ENCODE measurements around the gene RAB3A.

RAB3A gene

DNA sequence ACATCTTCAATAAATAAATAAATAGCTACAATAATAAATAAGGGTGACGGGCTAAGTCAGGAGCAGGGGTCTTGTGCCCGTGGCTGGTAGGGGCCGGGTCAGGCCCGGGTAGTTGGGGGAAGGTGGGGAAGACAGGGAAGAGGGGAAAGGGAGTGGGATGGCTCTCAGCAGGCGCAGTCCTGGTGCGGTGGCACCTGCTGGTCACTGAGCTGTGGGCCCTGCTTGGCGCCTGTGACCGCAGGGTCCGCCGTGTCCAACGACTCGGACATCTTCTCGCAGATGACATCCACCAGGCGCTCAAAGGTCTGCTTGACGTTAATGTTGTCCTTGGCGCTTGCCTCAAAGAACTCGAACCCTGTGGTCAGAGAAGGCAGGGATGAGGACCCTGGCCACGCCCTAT, 6.5 kb downstream of the RAB3A start:
- no peak for DNase-seq (ENCODE audit: low read depth)

DNA sequence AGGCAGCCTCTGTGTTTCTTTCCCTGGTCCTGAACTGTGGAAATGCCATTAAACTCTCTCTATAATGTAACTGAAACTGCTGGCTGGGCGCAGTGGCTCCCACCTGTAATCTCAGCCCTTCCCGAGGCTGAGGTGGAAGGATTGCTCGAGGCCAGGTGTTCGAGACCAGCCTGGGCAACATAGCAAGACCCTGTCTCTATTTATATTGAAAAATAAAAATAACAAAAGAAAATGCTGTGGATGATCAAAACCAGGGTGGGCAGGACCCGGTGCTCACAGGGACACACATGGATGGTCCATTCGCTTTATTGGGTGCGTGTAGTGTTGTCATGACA, 7.4 kb downstream of the RAB3A start:
- no peak for DNase-seq (ENCODE audit: low read depth)

DNA sequence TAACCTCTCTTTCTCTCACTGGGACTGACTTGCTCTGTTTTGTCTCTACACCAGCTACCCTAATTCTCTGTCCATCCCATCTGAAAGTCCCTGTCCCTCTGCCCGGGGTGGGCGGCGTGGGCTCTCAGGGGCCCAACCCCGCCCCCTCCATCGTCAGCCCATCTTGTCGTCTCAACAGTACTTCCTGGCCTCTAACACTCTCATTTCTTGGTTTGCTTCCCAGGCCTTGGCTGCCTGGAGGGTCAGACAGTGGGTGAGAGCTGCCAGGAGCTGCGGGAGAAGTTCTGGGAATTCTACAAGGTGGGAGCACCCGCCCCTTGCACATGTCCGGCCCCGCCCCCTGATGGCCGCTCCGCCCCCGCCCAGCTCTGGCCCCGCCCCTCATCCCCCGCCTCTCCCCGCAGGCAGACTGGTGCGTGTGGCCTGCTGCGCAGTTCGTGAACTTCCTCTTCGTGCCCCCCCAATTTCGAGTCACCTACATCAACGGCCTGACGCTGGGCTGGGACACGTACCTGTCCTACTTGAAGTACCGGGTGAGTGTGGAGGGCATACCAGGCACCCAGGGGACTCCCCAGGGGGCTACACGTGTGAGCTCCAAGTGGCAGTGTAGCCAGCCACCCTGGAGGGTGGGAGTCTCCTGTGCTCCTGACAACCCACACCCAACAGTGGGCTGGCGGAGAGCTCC, 9.1 kb downstream of the RAB3A start:
- DNase-seq (ENCODE audit: low read depth): no peak

DNA sequence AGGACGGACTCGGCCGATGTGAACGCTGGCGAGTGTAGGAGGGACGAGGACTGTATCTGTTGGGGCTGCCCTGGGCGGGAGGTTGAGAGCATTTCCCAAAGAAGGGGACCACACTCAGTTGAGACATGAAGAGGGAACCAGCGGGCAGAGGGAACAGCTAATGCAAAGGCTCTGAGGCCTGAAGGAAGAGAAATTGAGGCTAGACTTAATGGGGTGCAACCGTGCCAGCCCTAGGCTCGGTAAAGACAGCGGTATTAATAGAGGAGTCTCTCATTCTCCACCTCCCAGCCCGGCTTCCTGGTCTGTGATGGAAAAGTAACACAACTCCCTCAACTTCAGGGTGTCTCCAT, 9.7 kb downstream of the RAB3A start:
- no peak for DNase-seq (ENCODE audit: low read depth)

DNA sequence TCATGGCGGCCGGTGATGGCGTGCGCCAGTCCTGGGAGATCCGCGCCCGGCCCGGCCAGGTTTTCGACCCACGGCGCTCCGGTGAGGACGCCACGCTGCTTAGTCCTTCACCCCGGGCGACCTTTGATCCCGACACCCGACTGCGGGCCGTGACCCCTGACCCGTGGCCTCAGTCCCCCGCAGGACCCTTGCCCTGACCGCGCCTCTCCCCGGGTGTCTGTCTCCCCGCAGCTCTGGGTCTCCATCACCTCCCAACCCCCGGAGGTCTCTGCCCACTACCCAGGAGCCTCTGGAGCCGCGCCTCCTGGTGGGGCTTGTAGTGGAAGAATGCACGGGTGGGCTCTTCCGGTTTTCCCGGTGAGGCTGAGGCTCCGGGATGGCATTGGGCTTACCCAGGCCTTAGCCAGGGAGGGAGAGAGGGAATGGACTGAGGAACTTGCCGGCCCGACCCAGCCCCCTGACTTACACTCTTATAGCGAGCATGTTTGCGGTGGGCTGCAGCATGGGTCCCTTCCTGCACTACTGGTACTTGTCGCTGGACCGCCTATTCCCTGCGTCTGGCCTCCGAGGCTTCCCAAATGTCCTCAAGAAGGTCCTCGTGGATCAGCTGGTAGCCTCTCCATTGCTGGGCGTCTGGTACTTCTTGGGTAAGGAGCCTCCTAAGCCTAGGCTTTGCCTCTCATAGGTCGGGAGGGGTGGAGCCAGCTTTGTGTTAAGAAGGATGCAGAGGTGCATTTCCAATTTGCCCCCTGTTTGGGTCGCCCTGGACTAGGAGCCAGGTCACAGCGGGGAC, 10.3 kb downstream of the RAB3A start:
- DNase-seq (ENCODE audit: low read depth): no peak

DNA sequence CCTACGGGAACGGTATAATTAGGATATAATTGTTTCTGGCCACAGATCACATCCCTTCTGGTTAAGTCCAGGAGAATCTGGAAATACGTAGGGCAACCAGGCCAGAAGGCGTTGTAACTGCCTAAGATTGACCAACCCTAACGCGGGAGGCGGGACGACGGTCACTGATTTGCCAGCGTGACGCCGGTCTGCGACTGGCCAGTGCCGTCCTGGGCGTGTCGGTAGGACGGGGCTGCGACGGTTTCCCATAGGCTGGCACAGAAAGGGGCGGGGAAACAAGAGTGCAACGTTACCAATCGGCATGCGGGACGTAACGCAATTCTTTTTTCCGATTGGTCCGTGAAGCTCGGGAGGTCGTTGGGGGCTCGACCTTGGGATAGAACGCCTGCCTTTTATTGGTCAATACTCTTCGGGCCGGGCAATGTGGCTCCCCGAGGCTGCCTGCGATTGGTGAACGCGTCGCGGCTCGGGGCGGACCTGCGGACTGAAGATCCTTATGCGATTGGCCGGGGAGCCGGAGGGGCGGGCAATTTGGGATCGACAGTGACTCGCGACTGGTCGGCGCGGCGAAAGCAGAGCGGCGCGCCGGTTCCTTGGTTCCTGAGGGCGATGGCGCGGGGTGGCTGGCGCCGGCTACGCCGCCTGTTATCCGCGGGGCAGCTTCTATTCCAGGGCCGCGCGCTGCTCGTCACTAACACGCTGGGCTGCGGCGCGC, 11.0 kb downstream of the RAB3A start, which contains the start of gene MPV17L2:
Gene MPV17L2, plus strand, starts transcription at position 546 of the 715 bp plus-strand sequence. Its CDS starts 64 bp downstream, at position 610.
- DNase-seq (ENCODE audit: low read depth): peak; percentile 100

DNA sequence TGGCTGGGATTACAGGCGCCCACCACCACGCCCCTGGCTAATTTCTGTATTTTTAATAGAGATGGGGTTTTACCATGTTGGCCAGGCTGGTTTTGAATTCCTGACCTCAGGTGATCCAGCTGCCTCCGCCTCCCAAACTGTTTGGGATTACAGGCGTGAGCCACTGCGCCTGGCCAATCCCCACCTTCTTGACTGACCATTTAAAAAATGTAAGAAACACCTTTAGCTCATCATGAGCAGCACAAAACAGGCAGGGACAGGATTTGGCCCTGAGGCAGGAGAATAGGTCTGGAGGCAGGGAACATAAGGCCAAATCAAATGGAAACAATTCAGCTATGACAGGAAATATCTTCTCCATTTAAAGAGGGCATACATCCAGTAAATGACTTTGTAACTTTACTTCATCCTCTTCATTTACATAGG, 12.2 kb downstream of the RAB3A start:
- no peak for DNase-seq (ENCODE audit: low read depth)

DNA sequence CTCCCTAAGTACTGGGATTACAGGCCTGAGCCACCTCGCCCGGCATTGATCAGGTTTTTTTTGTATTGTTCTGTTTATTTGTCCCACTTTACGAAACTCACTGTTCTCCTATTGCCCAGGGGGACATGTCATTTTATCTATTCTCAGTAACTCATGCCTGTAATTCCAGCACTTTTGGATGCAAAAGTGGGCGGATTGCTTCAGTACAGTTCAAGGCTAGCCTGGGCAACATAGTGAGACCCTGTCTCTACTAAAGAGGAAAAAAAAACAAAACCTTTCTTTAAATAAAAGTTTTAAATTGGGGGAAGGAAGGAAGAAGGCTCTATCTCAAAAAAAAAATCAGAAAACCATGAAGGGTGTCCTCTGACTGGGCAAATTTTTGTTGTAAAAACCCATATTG, 13.6 kb downstream of the RAB3A start:
- no peak for DNase-seq (ENCODE audit: low read depth)

DNA sequence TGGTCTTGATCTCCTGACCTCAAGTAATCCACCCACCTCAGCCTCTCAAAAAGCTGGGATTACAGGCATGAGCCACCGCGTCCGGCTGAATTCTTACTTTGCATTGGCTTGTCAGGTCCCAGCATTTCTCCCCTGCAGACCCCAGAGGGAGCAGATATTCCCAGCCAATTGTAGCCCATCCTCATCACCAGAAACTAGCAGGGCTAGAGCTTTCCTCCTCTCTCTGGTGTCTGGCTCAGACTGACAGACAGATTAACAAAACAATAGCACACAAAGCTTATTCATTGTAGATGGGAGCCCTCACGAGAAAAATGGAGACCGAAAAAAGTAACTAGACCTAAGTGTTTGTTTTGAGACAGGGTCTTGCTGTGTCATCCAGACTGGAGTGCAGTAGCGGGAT, 18.3 kb downstream of the RAB3A start:
- DNase-seq (ENCODE audit: low read depth): no peak

DNA sequence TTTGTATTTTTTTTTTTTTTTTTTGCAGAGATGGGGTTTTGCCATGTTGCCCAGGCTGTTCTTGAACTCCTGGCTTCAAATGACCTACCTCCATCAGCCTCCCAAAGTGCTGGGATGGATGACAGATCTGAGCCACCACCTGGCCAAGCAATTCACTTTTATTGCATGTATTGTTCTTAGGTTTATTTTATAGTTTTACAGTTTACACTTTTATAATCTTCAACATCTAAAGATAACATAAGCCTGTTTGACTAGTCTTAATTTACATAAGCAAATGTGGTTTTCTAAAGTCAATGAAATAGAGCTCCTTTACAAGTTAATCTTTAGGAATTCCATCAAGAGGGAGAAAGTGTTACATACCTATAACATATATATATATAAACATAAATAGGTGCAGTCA, 20.3 kb downstream of the RAB3A start:
- no peak for DNase-seq (ENCODE audit: low read depth)

DNA sequence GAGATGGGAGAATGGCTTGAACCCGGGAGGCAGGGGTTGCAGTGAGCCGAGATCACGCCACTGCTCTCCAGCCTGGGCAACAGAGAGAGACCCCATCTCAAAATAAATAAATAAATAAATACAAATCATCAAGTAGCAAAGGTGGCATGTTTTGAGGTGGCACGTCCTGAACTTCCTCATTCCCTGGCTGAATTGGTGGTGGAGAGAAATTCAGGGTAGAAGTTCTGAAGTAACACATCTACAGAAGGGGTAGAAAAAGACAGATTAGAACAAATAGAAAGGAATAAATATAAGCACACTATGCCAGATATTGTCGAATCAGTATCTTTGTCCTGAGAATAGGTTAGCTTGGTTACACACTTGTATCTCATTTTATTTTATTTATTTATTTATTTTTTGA, 23.9 kb downstream of the RAB3A start:
- DNase-seq (ENCODE audit: low read depth): no peak

DNA sequence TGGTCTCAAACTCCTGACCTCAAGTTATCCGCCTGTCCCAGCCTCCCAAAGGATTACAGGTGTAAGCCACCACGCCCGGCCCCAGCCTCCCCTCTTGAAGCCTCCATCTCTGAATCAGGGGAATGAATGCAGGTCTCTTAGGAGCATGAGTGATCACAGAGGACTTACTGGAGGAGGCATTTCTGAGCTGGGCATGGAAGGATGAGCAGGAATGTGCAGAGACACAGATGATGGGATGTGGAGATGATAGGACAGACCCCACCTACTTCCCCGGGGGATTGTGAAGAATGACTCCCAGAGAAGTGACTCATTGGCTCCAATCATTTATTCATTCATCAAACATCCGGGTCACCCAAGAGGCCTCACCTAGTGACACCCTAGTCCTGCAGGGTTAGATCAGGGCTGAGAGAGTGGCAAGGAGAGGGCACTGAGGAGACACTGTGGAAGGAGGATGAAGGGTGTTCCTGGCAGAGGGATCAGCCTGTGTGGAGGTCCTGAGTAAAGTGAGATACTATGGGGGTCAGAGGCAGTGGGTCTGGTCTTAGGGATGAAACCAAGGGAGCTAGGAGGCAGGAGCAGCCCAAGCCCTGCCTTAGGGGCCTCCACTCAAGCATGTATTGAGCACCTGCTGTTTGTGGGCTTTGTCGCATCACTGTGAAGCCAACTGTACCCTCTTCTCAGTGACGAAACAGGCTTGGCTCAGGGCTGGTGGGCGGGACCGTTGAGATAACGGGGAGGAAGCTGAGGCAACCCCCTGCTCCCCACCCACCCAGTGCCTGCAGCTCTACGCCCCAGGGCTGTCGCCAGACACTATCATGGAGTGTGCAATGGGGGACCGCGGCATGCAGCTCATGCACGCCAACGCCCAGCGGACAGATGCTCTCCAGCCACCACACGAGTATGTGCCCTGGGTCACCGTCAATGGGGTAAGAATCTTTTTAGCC, 27.2 kb downstream of the RAB3A start:
- DNase-seq (ENCODE audit: low read depth): no peak

DNA sequence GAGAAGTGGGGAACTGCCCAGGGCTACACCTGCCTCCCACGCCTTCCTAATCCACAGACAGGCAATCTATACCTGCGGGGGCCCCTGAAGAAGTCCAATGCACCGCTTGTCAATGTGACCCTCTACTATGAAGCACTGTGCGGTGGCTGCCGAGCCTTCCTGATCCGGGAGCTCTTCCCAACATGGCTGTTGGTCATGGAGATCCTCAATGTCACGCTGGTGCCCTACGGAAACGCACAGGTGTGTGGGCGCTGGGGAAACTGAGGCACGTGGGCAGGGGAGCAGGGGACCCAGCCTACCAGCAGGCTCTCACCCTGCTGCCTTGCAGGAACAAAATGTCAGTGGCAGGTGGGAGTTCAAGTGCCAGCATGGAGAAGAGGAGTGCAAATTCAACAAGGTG, 28.9 kb downstream of the RAB3A start:
- DNase-seq (ENCODE audit: low read depth): no peak

DNA sequence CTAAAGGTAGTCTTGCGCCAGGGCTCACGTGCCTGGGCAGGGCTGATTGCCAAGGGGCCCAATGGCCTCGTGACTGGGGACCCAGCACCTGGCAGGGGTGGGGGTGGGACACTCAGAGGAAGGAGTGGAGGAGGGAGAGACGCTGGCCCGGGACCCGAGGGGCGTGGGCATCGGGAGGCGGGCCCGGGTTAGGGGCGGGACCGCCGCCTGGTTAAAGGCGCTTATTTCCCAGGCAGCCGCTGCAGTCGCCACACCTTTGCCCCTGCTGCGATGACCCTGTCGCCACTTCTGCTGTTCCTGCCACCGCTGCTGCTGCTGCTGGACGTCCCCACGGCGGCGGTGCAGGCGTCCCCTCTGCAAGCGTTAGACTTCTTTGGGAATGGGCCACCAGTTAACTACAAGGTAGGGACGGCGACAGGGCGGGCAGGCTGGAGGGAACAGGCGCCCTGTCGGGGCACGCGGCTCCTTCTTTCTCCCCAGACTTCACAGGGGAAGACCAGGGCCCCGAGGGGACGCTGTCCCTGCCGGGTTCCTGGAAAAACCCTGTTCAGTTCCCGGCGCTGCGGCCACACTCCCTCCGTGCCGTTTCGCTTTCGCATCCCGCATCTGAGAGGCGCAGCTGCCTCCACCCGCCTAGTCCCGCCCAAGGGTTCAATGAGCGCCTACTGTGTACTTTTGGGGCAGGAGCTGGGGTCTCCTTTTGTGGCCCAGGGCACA, 30.1 kb downstream of the RAB3A start, which contains the start of gene IFI30:
Gene IFI30, plus strand, starts transcription at position 242 of the 717 bp plus-strand sequence. Its CDS starts 29 bp downstream, at position 271.
- no peak for DNase-seq (ENCODE audit: low read depth)

DNA sequence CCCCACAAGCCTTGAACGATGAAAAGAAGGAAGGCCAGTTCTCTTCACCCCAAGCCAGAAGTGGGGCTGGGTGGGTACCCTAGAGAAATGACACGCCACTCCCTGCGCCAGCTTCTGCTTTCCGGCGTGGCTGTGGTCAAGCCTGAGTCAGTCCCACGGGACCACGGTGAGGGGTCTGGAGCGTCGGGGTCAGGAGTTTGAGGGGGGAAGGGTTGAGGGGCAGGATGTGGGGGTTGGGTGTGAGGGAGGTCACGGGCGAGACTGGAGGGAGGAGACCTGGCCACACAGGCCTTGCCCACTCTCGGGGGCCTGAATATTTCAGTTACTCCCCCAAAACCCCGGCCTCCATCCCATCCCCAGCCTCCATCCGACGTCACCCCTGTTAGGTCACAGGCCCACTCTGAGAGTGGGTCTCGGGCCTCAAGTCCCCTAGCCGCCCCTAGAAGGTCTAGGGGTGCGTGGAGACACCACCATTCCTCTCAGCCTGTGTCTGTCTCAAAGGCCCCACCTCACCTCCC, 30.7 kb downstream of the RAB3A start:
- DNase-seq (ENCODE audit: low read depth): no peak

DNA sequence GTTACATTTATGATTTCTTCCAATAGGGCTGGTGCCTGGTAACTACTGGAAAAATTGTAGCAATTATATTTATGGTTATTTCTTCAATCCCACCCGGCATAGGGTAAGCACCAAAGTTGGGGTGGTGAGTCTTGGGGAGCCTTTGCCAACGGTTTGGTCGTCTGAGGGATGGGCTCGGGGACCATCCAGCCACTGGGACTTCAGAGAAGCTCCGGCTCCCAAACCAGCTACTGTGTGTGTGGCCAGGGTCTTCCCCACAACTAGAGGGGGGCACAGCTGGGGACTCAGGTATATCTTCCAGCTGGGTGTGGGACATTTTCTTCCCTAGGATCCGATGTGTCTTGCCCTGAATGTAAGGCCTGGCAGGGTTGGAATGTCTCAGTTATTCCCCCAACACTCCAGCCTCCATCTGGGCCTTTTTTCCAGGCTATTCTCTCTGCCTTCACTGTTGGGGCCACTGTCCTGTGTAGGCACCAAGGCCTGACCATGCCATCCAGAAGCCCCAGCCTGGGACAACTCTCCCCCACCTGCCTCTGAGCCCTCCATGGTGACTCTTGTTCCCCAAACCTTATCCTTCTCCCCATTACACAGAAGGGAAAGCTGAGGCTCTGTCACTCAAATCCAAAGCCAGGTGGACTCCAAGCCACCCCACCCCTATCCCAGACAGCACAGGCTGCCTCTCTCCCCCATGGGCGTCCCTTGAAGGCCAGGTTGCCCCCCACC, 31.4 kb downstream of the RAB3A start:
- DNase-seq (ENCODE audit: low read depth): no peak

DNA sequence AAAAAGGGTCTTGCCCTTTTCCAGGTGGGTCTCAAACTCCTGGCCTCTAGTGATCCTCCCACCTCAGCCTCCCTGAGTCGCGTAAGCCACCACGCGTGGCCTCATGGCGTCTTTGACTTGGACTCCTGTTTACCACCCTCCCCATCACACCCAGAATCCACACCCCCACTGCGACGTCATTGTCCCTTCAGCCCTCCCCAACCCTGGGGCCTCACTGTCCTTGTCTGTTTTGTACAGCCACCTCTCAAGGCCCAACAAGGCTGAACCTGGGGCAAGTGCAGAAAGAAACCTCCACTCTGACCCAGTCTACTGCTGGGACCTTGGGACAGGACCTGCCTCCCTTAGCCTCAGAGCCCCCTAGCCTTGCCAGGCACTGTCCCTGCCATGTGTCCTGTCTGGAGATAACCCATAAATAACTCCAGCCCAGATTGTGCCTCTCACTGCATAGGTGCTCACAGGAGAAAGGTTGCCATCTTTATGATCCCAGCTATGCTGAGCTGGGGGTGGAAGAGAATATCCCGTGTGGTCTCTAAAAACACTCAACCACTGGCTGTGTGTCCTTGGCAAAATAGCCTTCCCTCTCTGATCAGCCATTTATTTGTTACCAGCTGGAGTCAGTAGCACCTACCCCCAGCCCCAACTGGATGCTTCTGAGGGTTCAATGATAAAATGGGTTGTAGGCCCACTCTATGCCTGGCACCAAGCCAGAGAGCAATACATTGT, 32.1 kb downstream of the RAB3A start:
- no peak for DNase-seq (ENCODE audit: low read depth)

DNA sequence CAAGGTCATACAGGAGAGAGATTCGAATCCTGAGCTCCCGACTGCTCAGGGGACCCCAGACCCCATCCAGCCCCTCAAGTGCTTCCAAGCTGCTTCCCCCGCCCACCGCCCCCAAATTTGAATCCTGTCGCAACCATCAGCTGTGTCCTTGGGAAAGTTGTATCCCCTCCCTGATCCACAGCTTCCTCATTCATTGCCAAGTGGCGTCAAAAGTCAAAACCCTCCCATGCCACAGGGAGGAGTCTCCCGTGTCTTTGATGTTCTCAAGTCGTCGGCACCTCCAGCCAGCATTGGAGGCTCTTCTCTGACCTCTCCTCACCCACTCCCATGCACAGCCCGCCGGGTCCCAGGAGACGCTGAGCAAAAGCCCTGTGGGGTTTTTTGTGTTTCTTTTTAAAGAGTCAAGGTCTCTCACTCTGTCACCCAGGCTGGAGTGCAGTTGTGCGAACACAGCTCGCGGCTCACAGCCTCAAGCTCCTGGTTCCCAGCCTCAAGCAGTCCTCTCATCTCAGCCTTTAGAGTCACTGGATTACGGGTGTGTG, 33.1 kb downstream of the RAB3A start:
- no peak for DNase-seq (ENCODE audit: low read depth)

DNA sequence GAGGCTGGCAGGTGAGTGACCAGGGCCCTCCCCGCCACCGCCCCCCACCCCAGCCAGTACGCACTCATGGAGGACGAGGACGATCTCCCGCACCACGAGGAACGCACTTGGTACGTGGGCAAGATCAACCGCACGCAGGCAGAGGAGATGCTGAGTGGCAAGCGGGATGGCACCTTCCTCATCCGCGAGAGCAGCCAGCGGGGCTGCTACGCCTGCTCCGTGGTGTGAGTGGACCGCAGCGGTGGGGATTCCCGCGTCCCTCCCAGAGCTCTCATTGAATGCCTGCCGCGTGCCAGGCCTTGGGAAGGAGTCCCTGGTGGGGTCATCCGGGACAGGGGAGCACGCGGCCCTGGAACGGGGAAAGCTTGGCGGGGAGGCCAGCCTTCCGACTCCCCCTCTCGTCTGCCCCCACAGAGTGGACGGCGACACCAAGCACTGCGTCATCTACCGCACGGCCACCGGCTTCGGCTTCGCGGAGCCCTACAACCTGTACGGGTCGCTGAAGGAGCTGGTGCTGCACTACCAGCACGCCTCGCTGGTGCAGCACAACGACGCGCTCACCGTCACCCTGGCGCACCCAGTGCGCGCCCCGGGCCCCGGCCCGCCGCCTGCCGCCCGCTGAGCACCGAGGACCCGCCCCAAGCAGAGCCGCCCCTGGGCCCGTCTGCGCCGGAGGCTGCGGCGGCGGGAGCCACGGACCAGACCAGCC, 35.0 kb downstream of the RAB3A start:
- DNase-seq (ENCODE audit: low read depth): no peak
